ENCODE results near the gene PXDN.

The PXDN gene

DNA sequence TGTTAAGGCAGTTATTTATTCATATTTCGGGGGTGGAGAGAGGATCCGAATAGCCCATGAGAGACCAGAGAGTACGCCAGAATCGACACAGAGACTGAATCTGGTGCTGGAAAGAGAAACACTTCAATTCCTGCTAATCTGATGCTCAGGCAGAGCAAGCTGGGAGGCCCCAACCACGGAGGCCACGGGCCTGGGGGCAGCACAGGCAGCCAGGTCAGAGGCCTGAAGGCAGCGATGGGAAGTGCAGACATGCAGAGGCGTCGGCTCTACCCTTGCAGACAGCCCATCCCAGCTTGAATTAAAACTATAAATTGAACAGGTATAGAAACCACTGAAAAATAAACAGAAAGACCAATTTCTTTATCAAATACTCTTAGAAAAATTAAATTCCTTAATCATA lies 50.6 kb downstream of the PXDN start:
- Histone ChIP-seq H3K79me1 (ENCODE audit: low read length) (peaks cover 17% of the 10 kb centered on the region), H3K18ac (ENCODE audit: low read length) (no peak overlapping the region), H3K4me3 (ENCODE audit: low read length) (no peak overlapping the region), H3K79me2 (ENCODE audit: control insufficient read depth, insufficient read depth, low read length) (peaks cover 11% of the 10 kb centered on the region), H3K4me2 (ENCODE audit: low read length) (no peak overlapping the region), H3K27me3 (ENCODE audit: insufficient read depth, low read length, poor library complexity) (no peaks in the 10 kb centered on the region), H2BK15ac (replicated peaks; ENCODE audit: low read depth) (no peak overlapping the region), H2AK5ac (ENCODE audit: low read length) (no peak overlapping the region), H2BK5ac (ENCODE audit: low read length) (no peak overlapping the region), H3K9ac (ENCODE audit: low read length) (no peak overlapping the region), H3K23ac (ENCODE audit: low read length) (no peak overlapping the region), H3K56ac (ENCODE audit: low read length) (no peak overlapping the region), H3K4ac (ENCODE audit: low read depth, low read length) (no peak overlapping the region), H4K8ac (ENCODE audit: low read depth, low read length) (no peak overlapping the region), H3K36me3 (ENCODE audit: control insufficient read depth, insufficient read depth, low read length) (no peaks in the 10 kb centered on the region), H4K5ac (ENCODE audit: low read length) (no peak overlapping the region), H3K27ac (ENCODE audit: low read depth, low read length) (no peak overlapping the region), H2BK120ac (ENCODE audit: low read depth, low read length) (no peak overlapping the region), H3K4me1 (ENCODE audit: control insufficient read depth, low read depth, low read length) (no peaks in the 10 kb centered on the region)
- DNase-seq, result no peak
- no CpG with 5 or more reads among the region's 9 CpGs for WGBS (ENCODE audit: extremely low coverage, insufficient coverage, low lambda C conversion rate)

DNA sequence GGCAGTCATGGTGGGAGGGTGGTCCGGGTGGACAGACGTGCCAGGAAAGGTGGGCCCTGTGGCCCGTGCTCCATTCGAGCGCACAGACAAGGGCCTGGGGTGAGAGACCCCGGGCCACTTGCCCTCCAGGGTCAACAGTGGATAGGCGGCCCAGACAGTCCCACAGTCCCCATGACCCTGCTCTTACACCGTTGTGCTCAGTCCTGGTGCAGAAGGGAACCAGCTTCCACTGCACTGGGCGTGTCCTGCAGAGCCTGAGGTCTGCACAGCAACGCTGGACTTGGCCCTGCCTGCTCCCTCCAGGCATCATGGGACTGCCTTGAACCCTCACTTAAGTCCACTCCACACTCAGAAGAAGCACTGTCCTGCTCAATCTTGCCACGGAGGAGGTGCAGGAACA lies 52.0 kb downstream of the PXDN start:
- Histone ChIP-seq H2BK120ac (ENCODE audit: low read depth, low read length) (no peak overlapping the region), H4K8ac (ENCODE audit: low read depth, low read length) (no peak overlapping the region), H3K4me3 (ENCODE audit: low read length) (no peak overlapping the region), H3K36me3 (ENCODE audit: control insufficient read depth, insufficient read depth, low read length) (no peaks in the 10 kb centered on the region), H3K4me1 (ENCODE audit: control insufficient read depth, low read depth, low read length) (no peaks in the 10 kb centered on the region), H3K79me1 (ENCODE audit: low read length) (peaks cover 8% of the 10 kb centered on the region), H2BK15ac (replicated peaks; ENCODE audit: low read depth) (no peak overlapping the region), H3K4me2 (ENCODE audit: low read length) (no peak overlapping the region), H3K79me2 (ENCODE audit: control insufficient read depth, insufficient read depth, low read length) (peaks cover 3% of the 10 kb centered on the region), H3K56ac (ENCODE audit: low read length) (no peak overlapping the region), H2AK5ac (ENCODE audit: low read length) (no peak overlapping the region), H3K27ac (ENCODE audit: low read depth, low read length) (no peak overlapping the region), H3K27me3 (ENCODE audit: insufficient read depth, low read length, poor library complexity) (no peaks in the 10 kb centered on the region), H2BK5ac (ENCODE audit: low read length) (no peak overlapping the region), H4K5ac (ENCODE audit: low read length) (no peak overlapping the region), H3K4ac (ENCODE audit: low read depth, low read length) (no peak overlapping the region), H3K23ac (ENCODE audit: low read length) (no peak overlapping the region), H3K18ac (ENCODE audit: low read length) (no peak overlapping the region), H3K9ac (ENCODE audit: low read length) (no peak overlapping the region)
- no peak for DNase-seq
- WGBS (ENCODE audit: extremely low coverage, insufficient coverage, low lambda C conversion rate), result no CpG with 5 or more reads among the region's 11 CpGs

DNA sequence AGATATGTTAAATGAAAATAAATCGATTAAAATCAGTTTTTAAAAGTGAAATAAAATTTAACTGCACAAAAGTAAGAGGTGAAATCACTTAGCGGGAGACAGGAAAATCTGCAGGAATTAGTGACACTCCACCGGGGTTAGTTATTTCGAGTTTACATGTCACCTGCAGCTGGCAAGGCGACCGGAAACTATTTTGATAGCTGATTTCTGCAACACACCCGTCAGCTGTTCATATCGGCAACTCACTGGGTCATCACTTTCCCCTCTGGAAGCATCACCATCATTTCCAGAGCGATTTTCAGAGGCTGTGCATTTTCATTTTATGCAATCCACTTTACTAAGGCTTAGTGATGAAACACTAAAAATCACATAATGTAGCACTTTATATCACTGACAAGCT lies 52.9 kb downstream of the PXDN start:
- Histone ChIP-seq H3K79me2 (ENCODE audit: control insufficient read depth, insufficient read depth, low read length) (no peaks in the 10 kb centered on the region), H2BK15ac (replicated peaks; ENCODE audit: low read depth) (no peak overlapping the region), H2AK5ac (ENCODE audit: low read length) (no peak overlapping the region), H3K4me2 (ENCODE audit: low read length) (no peak overlapping the region), H3K27me3 (ENCODE audit: insufficient read depth, low read length, poor library complexity) (no peaks in the 10 kb centered on the region), H4K5ac (ENCODE audit: low read length) (no peak overlapping the region), H3K79me1 (ENCODE audit: low read length) (peaks cover 8% of the 10 kb centered on the region), H3K36me3 (ENCODE audit: control insufficient read depth, insufficient read depth, low read length) (peaks cover 2% of the 10 kb centered on the region), H3K23ac (ENCODE audit: low read length) (no peak overlapping the region), H3K4me3 (ENCODE audit: low read length) (no peak overlapping the region), H3K27ac (ENCODE audit: low read depth, low read length) (no peak overlapping the region), H3K4ac (ENCODE audit: low read depth, low read length) (no peak overlapping the region), H3K9ac (ENCODE audit: low read length) (no peak overlapping the region), H2BK5ac (ENCODE audit: low read length) (no peak overlapping the region), H2BK120ac (ENCODE audit: low read depth, low read length) (no peak overlapping the region), H3K18ac (ENCODE audit: low read length) (no peak overlapping the region), H4K8ac (ENCODE audit: low read depth, low read length) (no peak overlapping the region), H3K4me1 (ENCODE audit: control insufficient read depth, low read depth, low read length) (no peaks in the 10 kb centered on the region), H3K56ac (ENCODE audit: low read length) (no peak overlapping the region)
- WGBS (ENCODE audit: extremely low coverage, insufficient coverage, low lambda C conversion rate), result 100% methylated on average over 1 of the region's 9 CpGs
- no peak for DNase-seq

DNA sequence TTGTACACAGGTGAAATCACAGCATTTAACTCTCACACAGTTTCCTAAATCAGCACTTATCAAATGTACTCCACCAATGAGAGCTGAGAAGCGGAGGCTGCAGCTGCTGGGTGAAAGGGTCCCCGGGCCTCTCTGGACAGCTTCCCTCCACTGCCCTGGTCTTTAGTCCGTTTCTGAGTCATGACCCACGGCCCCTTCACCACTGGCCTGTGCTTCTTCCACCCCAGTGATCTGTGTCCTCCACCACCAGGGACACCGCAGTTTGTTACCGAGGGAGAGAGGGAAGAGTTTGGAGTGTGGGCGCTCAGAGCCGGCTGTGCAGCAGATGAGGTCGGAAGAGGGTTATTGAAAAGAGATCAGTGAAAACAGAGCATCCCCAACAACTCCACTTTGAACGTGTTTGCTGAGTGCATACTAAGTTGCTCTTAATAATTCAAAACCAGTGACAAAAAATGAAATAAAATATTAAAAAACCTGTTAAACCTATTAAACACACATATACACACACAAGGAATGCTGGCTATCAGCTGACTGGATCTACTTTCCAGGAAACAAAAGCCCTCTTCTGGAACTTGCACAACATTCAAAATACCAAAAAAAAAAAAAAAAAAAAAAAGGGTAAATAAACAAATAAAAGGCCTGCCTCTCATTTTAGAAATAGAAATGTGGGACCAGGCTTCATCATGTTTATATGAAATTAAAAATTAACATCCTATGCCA lies 54.1 kb downstream of the PXDN start:
- H3K4me1 ChIP-seq (ENCODE audit: control insufficient read depth, low read depth, low read length), result peaks cover 4% of the 10 kb centered on the region
- no CpG with 5 or more reads among the region's 10 CpGs for whole genome bisulfite sequencing (ENCODE audit: extremely low coverage, insufficient coverage, low lambda C conversion rate)
- H3K4me3 ChIP-seq (ENCODE audit: low read length), result no peak overlapping the region
- peaks cover 8% of the 10 kb centered on the region for H3K79me1 ChIP-seq (ENCODE audit: low read length)
- H4K5ac ChIP-seq (ENCODE audit: low read length), result no peak overlapping the region
- H3K18ac ChIP-seq (ENCODE audit: low read length), result no peak overlapping the region
- no peaks in the 10 kb centered on the region for H3K27me3 ChIP-seq (ENCODE audit: insufficient read depth, low read length, poor library complexity)
- no peak overlapping the region for H3K4me2 ChIP-seq (ENCODE audit: low read length)
- no peak overlapping the region for H3K23ac ChIP-seq (ENCODE audit: low read length)
- H3K9ac ChIP-seq (ENCODE audit: low read length), result no peak overlapping the region
- H3K79me2 ChIP-seq (ENCODE audit: control insufficient read depth, insufficient read depth, low read length), result no peaks in the 10 kb centered on the region
- H3K4ac ChIP-seq (ENCODE audit: low read depth, low read length), result no peak overlapping the region
- H2BK15ac ChIP-seq (replicated peaks; ENCODE audit: low read depth), result no peak overlapping the region
- no peak overlapping the region for H3K27ac ChIP-seq (ENCODE audit: low read depth, low read length)
- no peak overlapping the region for H4K8ac ChIP-seq (ENCODE audit: low read depth, low read length)
- H2BK120ac ChIP-seq (ENCODE audit: low read depth, low read length), result no peak overlapping the region
- no peak overlapping the region for H3K56ac ChIP-seq (ENCODE audit: low read length)
- no peak overlapping the region for H2AK5ac ChIP-seq (ENCODE audit: low read length)
- H2BK5ac ChIP-seq (ENCODE audit: low read length), result no peak overlapping the region
- no peak for DNase-seq
- peaks cover 2% of the 10 kb centered on the region for H3K36me3 ChIP-seq (ENCODE audit: control insufficient read depth, insufficient read depth, low read length)

DNA sequence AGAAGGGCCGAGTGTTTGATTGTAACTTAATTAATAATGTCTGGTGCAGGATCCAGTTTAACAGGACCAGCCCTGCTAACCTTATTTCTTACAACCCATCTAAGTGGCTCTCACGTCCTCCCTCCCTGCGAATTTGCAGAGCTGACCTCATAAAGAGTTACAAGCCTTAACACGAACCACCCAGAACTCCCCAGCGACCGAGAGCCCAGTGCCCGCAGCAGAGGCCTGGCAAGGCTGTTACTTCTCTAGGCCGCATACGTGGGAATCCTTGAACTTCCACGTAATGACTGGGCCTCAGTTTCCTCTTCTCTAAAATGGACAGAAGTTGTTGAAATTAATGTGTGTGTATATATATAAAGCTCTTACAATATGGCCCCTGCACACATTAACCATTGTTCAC lies 55.5 kb downstream of the PXDN start:
- Histone ChIP-seq H2BK5ac (ENCODE audit: low read length) (no peak overlapping the region), H3K27ac (ENCODE audit: low read depth, low read length) (no peak overlapping the region), H2BK15ac (replicated peaks; ENCODE audit: low read depth) (no peak overlapping the region), H3K18ac (ENCODE audit: low read length) (no peak overlapping the region), H3K4me1 (ENCODE audit: control insufficient read depth, low read depth, low read length) (peaks cover 4% of the 10 kb centered on the region), H3K79me1 (ENCODE audit: low read length) (peaks cover 6% of the 10 kb centered on the region), H3K27me3 (ENCODE audit: insufficient read depth, low read length, poor library complexity) (no peaks in the 10 kb centered on the region), H3K4me3 (ENCODE audit: low read length) (no peak overlapping the region), H3K4ac (ENCODE audit: low read depth, low read length) (no peak overlapping the region), H4K8ac (ENCODE audit: low read depth, low read length) (no peak overlapping the region), H2AK5ac (ENCODE audit: low read length) (no peak overlapping the region), H3K56ac (ENCODE audit: low read length) (no peak overlapping the region), H3K79me2 (ENCODE audit: control insufficient read depth, insufficient read depth, low read length) (no peaks in the 10 kb centered on the region), H3K4me2 (ENCODE audit: low read length) (no peak overlapping the region), H3K23ac (ENCODE audit: low read length) (no peak overlapping the region), H4K5ac (ENCODE audit: low read length) (no peak overlapping the region), H3K36me3 (ENCODE audit: control insufficient read depth, insufficient read depth, low read length) (peaks cover 2% of the 10 kb centered on the region), H2BK120ac (ENCODE audit: low read depth, low read length) (no peak overlapping the region), H3K9ac (ENCODE audit: low read length) (no peak overlapping the region)
- no peak for DNase-seq
- WGBS (ENCODE audit: extremely low coverage, insufficient coverage, low lambda C conversion rate), result no CpG with 5 or more reads among the region's 10 CpGs

DNA sequence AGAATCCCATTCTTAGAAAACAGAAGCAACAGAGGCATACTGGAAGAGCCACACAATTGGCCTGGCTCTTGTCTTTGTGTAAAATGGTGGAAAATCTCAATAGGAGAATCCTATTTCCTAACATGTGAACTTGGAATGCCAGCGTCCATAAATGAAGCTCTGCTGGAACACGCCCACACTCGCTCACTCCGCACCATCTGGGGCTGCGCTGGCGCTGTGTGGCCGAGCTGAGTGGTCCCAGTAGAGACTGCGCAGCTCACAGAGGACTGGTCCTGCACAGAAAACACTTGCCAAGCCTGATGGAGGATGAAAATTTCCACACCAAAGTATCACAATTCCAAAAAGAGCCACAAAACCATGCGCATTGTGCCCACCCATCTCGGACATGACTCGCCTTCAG lies 56.2 kb downstream of the PXDN start:
- Histone ChIP-seq H2BK15ac (replicated peaks; ENCODE audit: low read depth) (no peak overlapping the region), H4K8ac (ENCODE audit: low read depth, low read length) (no peak overlapping the region), H3K4me1 (ENCODE audit: control insufficient read depth, low read depth, low read length) (peaks cover 4% of the 10 kb centered on the region), H3K4me3 (ENCODE audit: low read length) (no peak overlapping the region), H3K79me1 (ENCODE audit: low read length) (peaks cover 6% of the 10 kb centered on the region), H3K4ac (ENCODE audit: low read depth, low read length) (no peak overlapping the region), H4K5ac (ENCODE audit: low read length) (no peak overlapping the region), H3K4me2 (ENCODE audit: low read length) (no peak overlapping the region), H2BK120ac (ENCODE audit: low read depth, low read length) (no peak overlapping the region), H3K56ac (ENCODE audit: low read length) (no peak overlapping the region), H2BK5ac (ENCODE audit: low read length) (no peak overlapping the region), H3K27ac (ENCODE audit: low read depth, low read length) (no peak overlapping the region), H3K18ac (ENCODE audit: low read length) (no peak overlapping the region), H3K23ac (ENCODE audit: low read length) (no peak overlapping the region), H3K36me3 (ENCODE audit: control insufficient read depth, insufficient read depth, low read length) (peaks cover 2% of the 10 kb centered on the region), H2AK5ac (ENCODE audit: low read length) (no peak overlapping the region), H3K9ac (ENCODE audit: low read length) (no peak overlapping the region), H3K27me3 (ENCODE audit: insufficient read depth, low read length, poor library complexity) (no peaks in the 10 kb centered on the region), H3K79me2 (ENCODE audit: control insufficient read depth, insufficient read depth, low read length) (no peaks in the 10 kb centered on the region)
- WGBS (ENCODE audit: extremely low coverage, insufficient coverage, low lambda C conversion rate), result no CpG with 5 or more reads among the region's 11 CpGs
- no peak for DNase-seq

Measured in mesendoderm (in vitro differentiated cells).